GM12878 (cell line): ENCODE data around the gene EBP.

ENCODE experiments used
- BCL11A ChIP-seq: IDR thresholded peaks from 2 replicates; pipeline ENCODE4 v1.6.1; 2011; ENCODE audit warnings: low read depth, low read length
- CREB1 ChIP-seq: IDR thresholded peaks from 2 replicates; pipeline ENCODE4 v1.6.1; 2012; ENCODE audit warnings: low read depth, mild to moderate bottlenecking, inconsistent platforms
- MAX ChIP-seq: IDR thresholded peaks from 2 replicates; pipeline ENCODE4 v1.6.1; 2012; ENCODE audit warnings: low read depth, low read length, improper control_type of control experiment
- MYC ChIP-seq: IDR thresholded peaks from 2 replicates; pipeline ENCODE4 v1.6.1; 2011; ENCODE audit warnings: mild to moderate bottlenecking, low read length, moderate library complexity, inconsistent platforms; ENCODE audit not compliant: insufficient read depth, insufficient replicate concordance, insufficient read length, severe bottlenecking
- POLR2AphosphoS5 ChIP-seq: IDR thresholded peaks from 2 replicates; pipeline ENCODE4 v1.6.1; 2011; ENCODE audit warnings: mild to moderate bottlenecking, low read length, inconsistent platforms
- RAD21 ChIP-seq: IDR thresholded peaks from 2 replicates; pipeline ENCODE4 v1.6.1; 2011; ENCODE audit warnings: mild to moderate bottlenecking, low read depth, low read length, moderate library complexity; ENCODE audit not compliant: insufficient read depth
- SMC3 ChIP-seq: IDR thresholded peaks from 2 replicates; pipeline ENCODE4 v1.6.1; 2011; ENCODE audit warnings: low read length, improper control_type of control experiment, borderline replicate concordance
- TAF1 ChIP-seq: IDR thresholded peaks from 2 replicates; pipeline ENCODE4 v1.6.1; 2011; ENCODE audit warnings: mild to moderate bottlenecking, low read depth, low read length, borderline replicate concordance
- TF ChIP-seq, protein P1 (sequence below): IDR thresholded peaks from 2 replicates; pipeline ENCODE4 v1.6.1; 2012; ENCODE audit warnings: low read length, inconsistent platforms

DNA sequence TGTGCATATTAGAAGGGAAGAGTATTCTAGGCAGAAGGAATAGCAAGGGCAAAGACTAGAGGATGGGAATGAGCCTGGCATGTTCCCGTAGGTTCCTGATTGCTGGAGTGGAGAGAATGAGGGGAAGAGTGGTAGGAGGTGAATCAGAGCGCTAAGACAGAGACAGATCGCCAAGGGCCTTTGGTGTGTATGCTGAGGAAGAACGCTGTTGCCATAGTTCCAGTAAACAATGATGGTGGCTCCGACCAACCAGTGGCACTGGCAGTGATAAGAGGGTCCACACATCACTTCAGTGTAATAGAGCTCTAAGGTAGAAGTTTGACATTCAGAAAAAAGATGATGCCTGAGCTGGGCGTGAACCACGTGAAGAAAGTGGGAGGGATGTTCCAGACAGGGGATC, 18.9 kb downstream of the EBP start:
- TF ChIP-seq MYC (no peak), POLR2AphosphoS5 (no peak), MAX (no peak), SMC3 (no peak), BCL11A (no peak), RAD21 (no peak), TAF1 (no peak), CREB1 (no peak)
- TF ChIP-seq, protein P1, sequence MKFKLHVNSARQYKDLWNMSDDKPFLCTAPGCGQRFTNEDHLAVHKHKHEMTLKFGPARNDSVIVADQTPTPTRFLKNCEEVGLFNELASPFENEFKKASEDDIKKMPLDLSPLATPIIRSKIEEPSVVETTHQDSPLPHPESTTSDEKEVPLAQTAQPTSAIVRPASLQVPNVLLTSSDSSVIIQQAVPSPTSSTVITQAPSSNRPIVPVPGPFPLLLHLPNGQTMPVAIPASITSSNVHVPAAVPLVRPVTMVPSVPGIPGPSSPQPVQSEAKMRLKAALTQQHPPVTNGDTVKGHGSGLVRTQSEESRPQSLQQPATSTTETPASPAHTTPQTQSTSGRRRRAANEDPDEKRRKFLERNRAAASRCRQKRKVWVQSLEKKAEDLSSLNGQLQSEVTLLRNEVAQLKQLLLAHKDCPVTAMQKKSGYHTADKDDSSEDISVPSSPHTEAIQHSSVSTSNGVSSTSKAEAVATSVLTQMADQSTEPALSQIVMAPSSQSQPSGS, result no peak
